Activated T-helper 1 cell treated with Interleukin-2 at 50 U/mL for 16 hours (primary cell): ENCODE results near the gene TMEM18.
A peak's percentile ranks its signal among the peaks of the same experiment; 100 is the strongest.
"Not testable (repeated sequence)": the region's sequence is repeated elsewhere in the genome, so short reads cannot be mapped to it uniquely, and the experiment has no call there.

Experiments used
- DNase-seq: peaks from one replicate; pipeline ENCODE4 v3.0.0-alpha.2; 2020; ENCODE audit warnings: low read depth

The TMEM18 gene

DNA sequence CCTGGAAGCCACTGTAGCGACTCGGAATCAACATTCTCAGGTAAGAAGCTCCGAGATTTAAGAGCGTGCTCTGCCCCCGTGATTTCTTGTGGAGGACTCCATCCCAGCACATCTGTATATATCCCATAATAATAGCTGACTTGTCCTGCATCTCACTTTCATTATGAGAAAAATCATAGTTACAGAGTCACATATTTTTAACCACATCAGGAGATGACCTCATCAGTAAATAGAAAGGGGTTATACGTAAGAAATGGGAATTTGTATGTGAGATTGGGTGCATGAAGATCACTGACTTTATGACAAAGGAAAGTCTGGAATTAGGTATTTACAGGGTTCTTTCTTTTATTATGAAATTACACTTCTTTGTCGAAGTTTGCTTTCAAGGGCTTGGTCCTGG lies 16.4 kb upstream of the TMEM18 start:
- DNase-seq, result no peak

DNA sequence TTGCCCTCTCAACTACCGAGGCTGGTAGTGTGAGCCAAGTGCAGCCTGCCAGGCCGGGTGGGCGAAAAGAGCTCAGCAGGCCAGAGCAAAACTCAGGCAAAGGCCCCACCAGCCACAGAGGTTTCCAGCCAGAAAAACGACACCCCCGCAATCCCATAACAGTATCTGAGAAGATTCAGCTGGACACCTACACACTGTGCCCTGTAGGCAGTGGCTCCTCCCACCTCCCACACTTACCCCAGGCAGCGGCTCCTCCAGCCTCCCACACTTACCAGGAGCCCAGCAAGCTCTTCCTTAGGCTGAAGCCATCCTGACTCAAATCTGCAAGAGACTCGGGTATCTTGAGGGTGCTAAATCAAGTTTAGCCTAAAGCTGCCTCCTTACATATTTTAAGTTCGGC lies 15.6 kb upstream of the TMEM18 start:
- no peak for DNase-seq

DNA sequence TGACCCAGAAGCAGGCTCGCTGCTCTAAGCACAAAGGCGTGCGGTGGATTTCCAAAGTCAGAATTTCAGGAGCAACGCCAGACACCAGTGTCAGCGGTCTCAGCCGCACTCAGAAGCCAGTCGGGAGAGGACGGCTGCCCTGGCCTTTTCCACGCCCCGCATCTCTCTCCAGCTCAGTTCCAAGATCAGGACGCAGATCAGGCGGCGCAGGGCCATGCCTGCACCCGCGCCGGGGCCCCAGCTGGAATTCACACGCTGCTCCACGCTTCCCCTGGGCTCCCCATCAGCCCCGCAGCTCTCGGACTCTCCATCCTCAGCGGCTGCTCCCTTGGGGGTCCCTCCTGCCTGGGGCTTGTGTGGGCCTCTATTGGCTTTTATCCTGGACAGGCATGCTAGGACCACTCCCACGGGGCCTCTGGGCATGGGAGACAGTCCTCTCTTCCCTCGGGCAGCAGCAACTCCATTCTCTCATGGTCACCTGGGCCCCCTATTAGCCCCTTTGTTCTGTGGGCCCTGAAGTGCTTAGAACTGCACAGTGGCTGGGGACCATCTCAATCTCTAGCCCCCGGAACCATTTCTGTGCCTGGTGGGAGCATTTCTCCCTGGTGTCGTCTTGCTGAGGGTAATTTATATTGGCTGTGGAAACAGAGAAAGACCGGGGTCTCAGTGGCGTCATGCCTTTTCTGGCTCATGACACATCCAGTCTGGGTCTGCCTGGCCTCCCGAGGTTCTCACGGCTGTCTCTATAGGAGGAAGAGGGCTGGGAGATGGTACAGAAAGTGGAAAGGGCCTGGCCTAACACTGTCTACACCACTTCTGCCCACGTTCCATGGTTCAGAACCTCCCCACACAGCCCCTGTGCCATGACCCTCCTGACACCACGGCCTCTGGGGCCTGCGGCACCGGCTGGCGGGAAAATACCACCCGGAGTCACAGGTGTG lies 14.9 kb upstream of the TMEM18 start:
- no peak for DNase-seq

DNA sequence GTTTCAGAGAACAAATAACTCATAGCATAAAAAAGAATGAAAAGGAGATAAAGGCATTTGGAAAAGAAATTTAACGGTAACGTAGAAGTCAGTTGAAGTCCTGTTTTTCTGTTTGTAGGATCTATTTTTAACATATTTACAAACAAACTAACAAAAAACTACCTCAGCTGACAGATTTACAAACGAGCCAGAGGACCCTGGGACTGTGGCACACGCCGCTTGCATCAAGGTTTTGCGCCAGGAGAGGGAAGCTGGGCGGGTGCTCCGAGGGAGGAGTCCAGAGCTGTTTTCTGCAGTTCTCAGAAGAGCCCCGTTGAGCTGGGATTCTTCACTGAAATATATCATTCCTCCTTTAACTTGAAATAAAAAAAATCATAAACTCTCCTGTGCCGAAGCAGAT lies 13.6 kb upstream of the TMEM18 start:
- DNase-seq, result no peak

DNA sequence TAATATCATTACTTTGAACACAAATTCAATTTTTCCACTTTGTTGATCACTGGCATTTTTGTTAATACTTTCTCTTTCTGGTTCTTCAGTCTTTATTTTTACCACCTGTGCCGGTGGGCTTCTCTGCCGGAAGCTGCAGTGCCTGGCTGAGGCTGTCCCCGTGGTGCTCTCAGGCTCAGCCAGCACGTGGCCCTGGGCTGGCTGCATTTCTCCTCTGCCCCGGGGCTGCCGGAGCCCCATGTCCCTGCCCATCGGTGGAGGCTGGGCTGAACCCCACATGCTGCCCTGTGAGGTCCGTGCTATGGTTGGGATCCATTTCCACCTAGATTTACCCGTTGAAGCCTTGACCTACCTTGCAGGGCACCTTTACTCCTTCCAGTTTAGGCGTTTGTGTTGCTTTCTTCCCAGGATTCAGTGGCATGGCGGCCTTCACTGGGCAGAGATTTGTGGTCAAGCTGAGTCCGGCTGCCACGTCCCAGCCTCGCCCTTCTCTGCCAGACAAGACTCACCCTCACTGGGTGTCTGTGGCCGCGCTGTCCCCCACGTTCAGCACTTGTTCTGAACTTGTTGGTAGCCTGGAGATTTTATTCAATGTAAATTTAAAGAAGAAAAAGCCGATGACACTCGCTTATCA lies 12.8 kb upstream of the TMEM18 start:
- no peak for DNase-seq

DNA sequence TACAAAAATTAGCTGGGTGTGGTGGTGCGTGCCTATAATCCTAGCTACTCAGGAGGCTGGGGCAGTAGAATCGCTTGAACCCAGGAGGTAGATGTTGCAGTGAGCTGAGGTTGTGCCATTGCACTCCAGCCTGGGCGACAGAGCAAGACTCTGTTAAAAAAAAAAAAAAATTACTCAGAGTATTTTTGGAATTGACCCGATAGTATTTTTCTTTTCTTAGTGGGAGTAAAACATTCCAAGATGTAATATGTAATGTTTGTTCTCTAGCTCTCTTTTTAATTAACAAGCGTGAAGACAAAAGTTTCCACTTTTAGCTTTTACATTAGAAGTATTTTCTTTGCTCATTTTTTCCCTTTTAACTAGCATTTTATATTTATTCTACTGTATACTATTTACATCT lies 12.0 kb upstream of the TMEM18 start:
- DNase-seq, result no peak

DNA sequence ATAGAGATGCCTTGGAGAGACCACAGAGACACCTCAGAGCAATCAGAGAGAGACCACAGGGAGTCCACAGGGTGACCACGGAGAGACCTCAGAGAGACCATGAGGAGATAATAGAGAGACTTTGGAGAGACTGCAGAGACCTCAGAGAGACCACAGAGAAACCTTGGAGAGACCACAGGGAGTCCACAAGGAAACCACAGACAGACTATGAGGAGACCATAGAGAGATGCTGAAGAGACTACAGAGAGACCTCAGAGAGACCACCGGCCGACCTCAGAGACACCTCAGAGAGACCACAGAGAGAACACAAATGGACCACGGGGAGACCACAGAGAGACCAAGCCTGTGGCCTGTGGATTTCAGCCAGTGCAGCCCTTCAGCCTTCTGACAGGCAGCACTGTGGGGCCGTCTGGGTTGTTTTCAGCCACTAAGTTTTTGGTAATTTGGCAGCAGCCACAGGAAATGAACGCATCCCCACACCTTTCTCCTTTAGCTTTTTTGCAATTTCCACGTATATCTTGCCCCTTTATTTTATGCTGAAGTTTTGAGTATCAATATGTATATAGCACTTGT lies 11.4 kb upstream of the TMEM18 start:
- no peak for DNase-seq

DNA sequence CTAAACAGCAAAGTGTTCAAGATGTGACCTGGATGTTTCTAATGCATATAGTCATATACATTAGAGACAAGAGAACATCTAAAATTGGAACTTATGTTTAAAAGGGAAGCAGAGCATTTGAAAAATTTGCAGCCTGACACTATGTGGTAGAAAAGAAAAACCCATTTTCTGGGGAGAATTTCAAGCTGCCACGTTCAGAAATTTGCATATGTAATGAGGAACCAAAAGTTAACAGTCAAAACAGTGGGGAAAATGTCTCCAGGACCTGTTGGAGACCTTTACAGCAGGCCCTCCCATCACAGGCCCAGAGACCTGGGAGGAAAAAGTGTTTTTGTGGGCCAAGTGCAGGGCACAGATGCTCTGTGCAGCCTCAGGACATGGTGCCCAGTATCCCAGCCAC lies 8.2 kb upstream of the TMEM18 start:
- no peak for DNase-seq

DNA sequence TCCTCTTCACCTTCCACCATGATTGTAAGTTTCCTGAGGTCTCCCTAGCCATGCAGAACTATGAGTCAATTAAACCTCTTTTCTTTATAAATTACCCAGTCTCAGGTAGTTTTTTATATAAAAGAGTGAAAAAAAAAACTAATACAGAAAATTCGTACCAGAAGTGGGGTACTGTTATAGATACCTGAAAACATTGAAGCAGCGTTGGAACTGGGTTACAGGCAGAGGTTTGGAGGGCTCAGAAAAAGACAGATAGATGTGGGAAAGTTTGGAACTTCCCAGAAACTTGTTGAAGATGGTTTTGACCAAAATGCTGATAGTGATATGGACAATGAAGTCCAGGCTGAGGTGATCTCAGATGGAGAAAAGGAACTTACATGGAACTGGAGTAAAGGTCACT lies 7.7 kb upstream of the TMEM18 start:
- DNase-seq, result not testable (repeated sequence)

DNA sequence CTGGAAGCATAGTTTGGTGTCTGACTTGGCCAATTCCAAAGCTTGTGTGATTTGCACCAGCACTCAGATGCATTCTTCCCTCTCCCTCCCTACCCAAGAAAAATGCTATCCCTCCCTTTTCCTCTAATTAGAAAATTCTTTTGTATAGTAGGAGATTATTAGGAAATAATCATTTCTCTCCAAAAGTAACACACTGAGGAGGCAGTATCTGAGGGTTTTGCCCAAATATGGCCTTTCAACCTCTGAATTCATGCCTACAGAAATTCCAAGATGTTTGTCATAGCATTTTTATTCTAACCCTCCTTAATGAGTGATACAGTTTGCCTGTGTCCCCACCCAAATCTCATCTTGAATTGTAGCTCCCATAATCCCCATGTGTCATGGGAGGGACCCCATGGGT lies 5.0 kb upstream of the TMEM18 start:
- DNase-seq, result no peak

DNA sequence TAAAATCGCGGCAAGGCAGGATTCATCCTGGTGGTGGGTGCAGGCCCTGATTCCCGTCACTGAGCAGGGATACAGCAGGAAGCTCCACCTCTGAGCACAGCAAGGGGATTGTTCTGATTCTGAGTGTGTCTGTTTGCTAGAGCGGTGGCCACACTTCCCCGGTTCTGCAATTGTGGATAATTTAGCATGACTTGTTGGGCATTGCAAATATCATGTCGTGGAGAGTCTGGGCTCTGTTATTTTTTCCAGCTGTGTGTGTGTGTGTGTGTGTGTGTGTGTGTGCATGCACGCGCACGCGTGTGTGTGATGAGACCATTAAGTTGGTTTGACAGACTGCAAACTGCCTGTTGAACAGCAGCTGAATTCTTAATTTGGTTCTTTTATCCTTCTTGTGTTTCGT lies 4.1 kb upstream of the TMEM18 start:
- no peak for DNase-seq

DNA sequence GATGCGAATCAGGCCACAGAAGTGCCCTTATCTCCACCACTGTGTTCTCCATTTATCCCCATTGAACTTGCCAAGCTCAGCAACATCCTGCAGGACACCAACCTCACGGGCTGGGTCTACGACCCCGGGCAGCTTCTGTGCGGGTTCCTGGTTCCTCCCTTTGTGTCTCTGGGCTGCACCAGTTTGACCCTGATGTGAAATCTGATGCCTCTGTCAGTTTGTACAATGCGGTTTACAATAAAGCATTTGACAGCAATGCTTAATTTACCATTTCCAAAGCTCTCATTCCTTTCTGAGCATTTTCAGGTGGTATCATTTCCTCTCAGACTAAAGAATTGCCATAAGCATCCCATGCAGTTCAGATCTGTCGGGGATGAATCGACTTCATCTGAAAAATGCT lies 3.3 kb upstream of the TMEM18 start:
- DNase-seq, result no peak

DNA sequence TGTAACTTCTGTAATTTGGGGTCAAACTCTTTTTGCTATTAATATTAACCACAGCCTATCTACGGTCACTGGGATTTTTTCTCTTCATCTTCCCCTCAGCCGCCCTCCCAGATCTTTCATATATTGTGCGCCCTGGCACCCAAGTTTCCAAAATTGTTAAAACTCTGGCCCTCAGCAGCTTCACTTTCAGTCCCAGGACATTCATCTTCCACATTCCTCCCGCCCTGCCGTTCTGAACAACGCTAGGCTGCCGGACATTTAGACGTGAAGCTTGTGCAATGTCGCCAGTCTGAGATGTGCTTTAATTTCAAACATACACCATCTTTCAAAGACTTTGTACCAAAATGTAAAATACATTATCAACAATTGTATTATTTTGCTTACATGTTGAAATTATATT lies 1.8 kb upstream of the TMEM18 start:
- DNase-seq, result no peak

DNA sequence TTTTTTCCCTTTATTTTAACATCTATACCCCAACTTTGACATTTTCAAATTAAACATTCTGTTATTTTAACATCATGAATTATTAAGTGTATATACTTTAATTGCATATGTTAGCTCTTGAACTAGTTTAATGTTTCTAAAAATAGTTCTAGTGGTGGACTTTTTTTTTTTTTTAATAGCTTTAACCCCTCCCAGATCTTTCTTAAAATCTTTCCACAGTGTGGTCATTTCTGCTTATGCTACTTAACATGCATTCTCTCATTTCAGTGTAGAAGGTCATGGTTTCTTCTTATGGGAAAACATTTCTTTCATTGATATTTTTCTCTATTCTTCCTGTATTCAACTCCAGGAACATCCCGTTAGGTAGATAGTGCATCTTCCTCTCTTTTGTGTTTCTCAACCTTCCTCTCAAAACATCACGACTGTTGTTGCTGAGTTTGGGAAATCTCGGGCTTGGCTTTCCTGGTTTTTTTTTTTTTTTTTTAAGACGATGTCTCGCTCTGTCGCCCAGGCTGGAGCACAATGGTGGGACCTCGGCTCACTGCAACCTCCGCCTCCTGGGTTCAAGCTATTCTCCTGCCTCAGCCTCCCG lies 849 bp upstream of the TMEM18 start:
- DNase-seq, result no peak

DNA sequence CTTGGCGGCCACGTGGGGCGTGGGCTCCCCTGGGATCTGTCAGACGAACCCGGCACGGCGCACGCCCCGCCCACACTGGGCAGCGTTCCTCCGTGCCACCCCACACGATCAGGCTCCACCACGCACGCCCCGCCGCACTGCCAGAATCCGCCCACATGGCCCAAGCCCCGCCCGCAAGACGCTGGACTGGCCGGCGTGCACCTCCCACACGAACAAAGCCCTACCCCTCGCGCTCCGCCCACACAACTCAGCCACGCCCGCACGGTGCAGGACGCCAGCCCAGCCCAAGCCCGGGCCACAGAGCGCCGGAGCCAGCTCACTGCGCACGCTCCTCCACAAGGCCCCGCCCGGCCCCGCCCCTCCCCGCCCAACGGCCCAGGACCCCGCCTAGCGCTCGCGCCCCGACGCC lies 555 bp downstream of the TMEM18 start:
- peak; percentile 97 for DNase-seq

DNA sequence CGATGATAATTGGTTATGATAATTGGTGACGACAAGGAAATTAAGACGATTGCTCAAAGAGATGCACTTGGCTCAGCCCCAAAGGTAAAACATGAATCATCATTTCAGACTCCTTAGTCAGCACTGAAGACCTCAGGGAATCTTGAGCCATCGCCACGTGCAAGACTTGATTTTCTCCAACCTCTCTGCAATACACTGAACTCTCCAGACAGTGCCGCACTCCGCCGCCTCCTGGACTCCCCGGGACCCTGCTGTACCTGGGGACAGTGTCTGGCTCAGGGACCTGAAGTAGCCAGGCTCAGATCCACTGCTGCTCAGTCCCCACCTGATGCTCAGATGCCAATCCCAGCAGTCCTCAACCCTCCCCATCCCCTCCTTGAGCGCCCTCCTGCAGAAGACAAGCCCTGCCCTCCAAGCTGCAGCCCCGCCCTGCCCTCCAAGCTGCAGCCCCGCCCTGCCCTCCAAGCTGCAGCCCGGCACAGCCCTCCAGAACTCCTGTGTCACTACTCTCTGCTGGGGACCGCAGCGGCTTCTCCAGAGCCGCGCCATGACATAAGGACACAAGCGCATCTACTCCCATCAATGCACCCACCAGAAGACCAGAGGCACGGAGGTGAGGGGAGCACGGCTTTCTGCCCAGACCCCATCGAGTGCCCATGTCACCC lies 1.1 kb downstream of the TMEM18 start:
- peak; percentile 19 for DNase-seq

DNA sequence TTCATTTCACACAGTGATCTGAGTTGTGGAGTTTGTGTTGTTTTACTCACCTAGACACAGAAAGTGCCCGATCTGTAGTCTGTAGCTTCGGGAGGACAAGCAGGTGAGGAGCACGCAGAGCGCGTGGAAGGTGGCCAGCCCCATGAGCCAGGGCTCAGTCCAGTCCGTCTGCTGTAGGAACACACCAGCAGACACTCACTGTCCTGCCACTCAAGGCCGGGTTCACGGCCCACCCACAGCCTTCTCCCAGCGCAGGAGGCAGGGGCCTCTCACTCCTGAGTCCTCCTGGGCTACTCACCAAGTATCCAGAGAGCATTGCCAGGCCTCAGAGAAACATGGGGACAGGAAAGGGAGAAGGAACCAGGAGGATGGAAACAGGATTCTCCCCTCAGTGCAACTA lies 1.7 kb downstream of the TMEM18 start:
- no peak for DNase-seq

DNA sequence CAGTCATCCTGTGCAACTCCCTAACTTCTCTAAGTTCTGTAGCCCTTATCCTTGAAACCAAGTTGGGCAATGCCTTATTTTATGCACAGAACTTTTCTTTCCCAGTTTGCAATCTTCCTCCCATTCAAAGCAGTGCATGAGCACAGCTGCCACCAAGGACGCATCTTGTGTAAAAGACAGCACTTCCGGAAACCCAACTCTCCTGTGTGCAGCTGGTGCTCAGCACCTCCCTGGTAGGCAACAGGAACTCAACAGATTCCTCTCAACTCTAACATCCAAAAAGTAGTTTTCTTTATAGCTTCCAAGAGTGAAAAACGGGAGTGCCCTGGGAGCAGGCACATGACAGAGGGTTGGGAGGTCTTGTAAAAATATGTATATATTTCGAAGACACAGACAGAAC lies 2.2 kb downstream of the TMEM18 start:
- DNase-seq, result no peak

DNA sequence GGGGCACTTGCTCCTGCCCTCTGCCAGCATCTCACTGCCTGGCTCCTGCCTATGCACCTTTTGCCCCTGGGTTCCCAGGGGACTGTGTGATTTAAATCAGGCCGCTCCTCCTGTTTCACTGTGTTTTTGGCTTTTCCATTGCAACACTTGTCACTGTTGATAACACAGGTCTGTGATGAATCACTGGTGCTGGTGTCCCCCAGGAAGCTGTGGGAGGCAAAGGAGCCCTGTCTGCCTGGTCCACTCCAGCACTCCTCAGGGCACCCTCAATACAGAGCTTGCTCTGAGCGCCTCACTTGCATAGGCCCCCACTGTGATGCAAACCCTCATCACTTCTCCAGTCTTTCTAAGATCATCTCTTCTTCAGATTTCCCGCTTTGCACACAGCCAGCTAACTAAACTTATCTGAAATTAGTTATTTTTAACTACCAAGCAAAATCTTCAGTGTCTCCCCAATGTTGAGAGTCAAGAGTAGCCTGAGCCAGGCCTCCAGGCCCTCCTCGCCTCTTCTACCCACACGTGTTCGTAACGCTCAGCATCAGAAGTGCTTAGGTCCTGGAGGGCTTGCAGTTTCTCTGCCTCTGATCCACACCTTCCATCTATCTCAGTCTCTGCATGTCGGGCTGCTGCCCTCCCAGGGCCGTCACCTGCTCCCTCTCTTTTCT lies 2.8 kb downstream of the TMEM18 start:
- no peak for DNase-seq

DNA sequence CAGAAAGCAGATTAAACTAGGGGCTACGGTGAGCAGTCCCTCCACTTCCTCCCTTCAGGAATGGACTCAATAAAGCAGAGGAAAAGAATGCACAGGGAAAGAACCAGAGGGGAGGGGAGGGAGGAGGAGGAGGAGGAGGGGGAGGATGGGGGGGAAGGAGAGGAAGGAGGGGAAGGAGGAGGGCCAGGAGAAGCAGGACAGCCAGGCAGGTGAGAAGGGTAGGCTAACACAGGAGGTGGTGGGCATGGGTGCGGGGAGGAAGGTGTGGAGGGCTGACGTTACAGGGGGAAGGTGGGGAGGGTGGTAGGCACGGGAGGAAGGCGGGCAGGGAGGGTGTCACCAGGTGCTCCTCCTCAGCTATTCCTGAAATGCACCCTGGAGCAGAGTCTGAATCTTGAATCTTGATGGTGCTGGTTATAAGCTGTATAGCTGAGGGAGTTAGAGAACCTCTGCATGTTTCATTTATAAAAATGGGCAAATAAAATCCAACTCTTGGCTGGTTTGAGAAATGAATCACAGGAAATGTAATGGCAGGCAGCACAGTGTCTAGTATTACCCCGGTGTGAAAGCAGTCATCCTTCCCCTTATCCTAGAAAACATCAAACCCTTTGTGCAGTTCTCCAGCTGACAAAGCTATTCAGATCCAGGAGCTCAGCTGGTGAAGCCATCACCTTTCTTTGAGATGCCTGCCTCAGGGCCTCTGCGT lies 3.4 kb downstream of the TMEM18 start:
- DNase-seq, result no peak

DNA sequence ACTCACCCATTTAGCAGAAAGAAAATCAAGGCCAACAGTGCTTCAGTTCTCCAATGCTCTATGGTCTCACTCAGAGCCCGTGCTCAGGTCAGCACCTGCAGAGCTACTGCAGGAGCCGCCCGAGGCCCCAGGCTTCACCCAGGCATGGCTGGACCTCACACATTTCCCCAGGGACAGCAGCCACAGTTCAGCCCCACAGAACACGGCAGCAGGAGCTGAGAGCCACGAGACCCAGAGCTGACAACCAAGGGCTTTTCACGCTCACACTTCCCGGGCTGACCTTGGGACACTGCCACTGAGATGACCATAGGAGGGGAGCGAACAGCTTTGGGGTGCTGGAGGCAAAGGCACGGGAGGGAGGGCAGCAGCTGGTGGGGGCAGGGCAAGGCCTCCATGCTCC lies 4.2 kb downstream of the TMEM18 start:
- DNase-seq, result no peak
